ENCODE data around the gene TRPV2.

DNA sequence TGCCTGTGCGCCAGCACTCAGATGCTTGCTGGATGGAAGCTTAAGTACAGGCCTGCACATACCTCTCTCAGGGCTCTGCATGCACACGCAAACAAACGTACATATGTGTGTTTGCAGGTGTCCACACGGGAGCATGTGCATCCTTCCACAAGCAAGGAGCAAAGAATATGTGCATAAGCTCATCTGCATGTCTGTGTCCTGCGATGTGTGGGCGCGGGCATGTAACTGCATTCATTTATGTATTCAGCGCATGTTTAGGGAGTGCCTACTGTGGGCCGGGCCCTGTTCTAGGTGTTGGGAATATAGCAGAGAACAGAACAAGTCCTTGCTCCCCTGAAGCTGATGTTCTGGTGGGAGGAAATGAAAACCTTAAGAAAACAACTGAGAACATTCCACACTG is 13.7 kb downstream of the TRPV2 start:
- TF ChIP-seq CTCF (IDR thresholded peaks at IDR 0.05; ENCODE audit: low read depth, low read length) (no peak), POLR2A (IDR thresholded peaks at IDR 0.05; ENCODE audit: extremely low read depth, insufficient read length) (no peak)

All from NB4 (cell line).